ENCODE results near the gene INPP5A.

Gene INPP5A

GRCh38 chr10:132783165-132783939 lies 245.8 kb downstream of the INPP5A start:
- TF ChIP-seq EGR1 (IDR thresholded peaks at IDR 0.05) (no peak), FOXM1 (IDR thresholded peaks at IDR 0.05; ENCODE audit: borderline replicate concordance, low read depth) (no peak), YY1 (IDR thresholded peaks at IDR 0.05; ENCODE audit: low read depth) (no peak), RAD21 (IDR thresholded peaks at IDR 0.05; ENCODE audit: low read depth) (no peak), ZBTB7A (IDR thresholded peaks at IDR 0.05; ENCODE audit: low read depth) (no peak), EP300 (IDR thresholded peaks at IDR 0.05; ENCODE audit: borderline replicate concordance) (no peak), NFIC (IDR thresholded peaks at IDR 0.05) (no peak), CREB1 (IDR thresholded peaks at IDR 0.05; ENCODE audit: low read depth) (no peak), TAF1 (IDR thresholded peaks at IDR 0.05; ENCODE audit: low read depth) (no peak), TEAD4 (IDR thresholded peaks at IDR 0.05) (no peak)
- TF ChIP-seq, protein P1, sequence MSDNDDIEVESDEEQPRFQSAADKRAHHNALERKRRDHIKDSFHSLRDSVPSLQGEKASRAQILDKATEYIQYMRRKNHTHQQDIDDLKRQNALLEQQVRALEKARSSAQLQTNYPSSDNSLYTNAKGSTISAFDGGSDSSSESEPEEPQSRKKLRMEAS (IDR thresholded peaks at IDR 0.05) = no peak

- TF ChIP-seq TAF1 (IDR thresholded peaks at IDR 0.05; ENCODE audit: low read depth) (no peak), EGR1 (IDR thresholded peaks at IDR 0.05) (no peak), RAD21 (IDR thresholded peaks at IDR 0.05; ENCODE audit: low read depth) (no peak), YY1 (IDR thresholded peaks at IDR 0.05; ENCODE audit: low read depth) (no peak), EP300 (IDR thresholded peaks at IDR 0.05; ENCODE audit: borderline replicate concordance) (no peak), FOXM1 (IDR thresholded peaks at IDR 0.05; ENCODE audit: borderline replicate concordance, low read depth) (no peak), TCF12 (IDR thresholded peaks at IDR 0.05; ENCODE audit: low read depth) (no peak), USF1 (IDR thresholded peaks at IDR 0.05) (no peak), CEBPB (IDR thresholded peaks at IDR 0.05) (no peak), CREB1 (IDR thresholded peaks at IDR 0.05; ENCODE audit: low read depth) (no peak), TEAD4 (IDR thresholded peaks at IDR 0.05) (no peak), ZBTB7A (IDR thresholded peaks at IDR 0.05; ENCODE audit: low read depth) (no peak), NFIC (IDR thresholded peaks at IDR 0.05) (no peak)
- TF ChIP-seq, protein P1 (IDR thresholded peaks at IDR 0.05) = no peak
- TF ChIP-seq, protein P2, sequence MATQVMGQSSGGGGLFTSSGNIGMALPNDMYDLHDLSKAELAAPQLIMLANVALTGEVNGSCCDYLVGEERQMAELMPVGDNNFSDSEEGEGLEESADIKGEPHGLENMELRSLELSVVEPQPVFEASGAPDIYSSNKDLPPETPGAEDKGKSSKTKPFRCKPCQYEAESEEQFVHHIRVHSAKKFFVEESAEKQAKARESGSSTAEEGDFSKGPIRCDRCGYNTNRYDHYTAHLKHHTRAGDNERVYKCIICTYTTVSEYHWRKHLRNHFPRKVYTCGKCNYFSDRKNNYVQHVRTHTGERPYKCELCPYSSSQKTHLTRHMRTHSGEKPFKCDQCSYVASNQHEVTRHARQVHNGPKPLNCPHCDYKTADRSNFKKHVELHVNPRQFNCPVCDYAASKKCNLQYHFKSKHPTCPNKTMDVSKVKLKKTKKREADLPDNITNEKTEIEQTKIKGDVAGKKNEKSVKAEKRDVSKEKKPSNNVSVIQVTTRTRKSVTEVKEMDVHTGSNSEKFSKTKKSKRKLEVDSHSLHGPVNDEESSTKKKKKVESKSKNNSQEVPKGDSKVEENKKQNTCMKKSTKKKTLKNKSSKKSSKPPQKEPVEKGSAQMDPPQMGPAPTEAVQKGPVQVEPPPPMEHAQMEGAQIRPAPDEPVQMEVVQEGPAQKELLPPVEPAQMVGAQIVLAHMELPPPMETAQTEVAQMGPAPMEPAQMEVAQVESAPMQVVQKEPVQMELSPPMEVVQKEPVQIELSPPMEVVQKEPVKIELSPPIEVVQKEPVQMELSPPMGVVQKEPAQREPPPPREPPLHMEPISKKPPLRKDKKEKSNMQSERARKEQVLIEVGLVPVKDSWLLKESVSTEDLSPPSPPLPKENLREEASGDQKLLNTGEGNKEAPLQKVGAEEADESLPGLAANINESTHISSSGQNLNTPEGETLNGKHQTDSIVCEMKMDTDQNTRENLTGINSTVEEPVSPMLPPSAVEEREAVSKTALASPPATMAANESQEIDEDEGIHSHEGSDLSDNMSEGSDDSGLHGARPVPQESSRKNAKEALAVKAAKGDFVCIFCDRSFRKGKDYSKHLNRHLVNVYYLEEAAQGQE (IDR thresholded peaks at IDR 0.05; ENCODE audit: low read depth) = no peak
Measured at GRCh38 chr10:132783940-132784865, 246.6 kb downstream of the INPP5A start.

- TF ChIP-seq NFIC (IDR thresholded peaks at IDR 0.05) (no peak), TAF1 (IDR thresholded peaks at IDR 0.05; ENCODE audit: low read depth) (no peak), USF1 (IDR thresholded peaks at IDR 0.05) (no peak), EP300 (IDR thresholded peaks at IDR 0.05; ENCODE audit: borderline replicate concordance) (no peak), YY1 (IDR thresholded peaks at IDR 0.05; ENCODE audit: low read depth) (no peak), FOXM1 (IDR thresholded peaks at IDR 0.05; ENCODE audit: borderline replicate concordance, low read depth) (no peak)
Measured at GRCh38 chr10:132784866-132785722, 247.5 kb downstream of the INPP5A start.

GRCh38 chr10:132785723-132786475 lies 248.3 kb downstream of the INPP5A start, which contains the start of gene NKX6-2:
TSS of gene NKX6-2 (minus strand) at chr10:132786147. CDS start at chr10:132785948, 199 bp downstream.
- TF ChIP-seq, protein P1 (IDR thresholded peaks at IDR 0.05) = no peak
- no peak for TF ChIP-seq CREB1 (IDR thresholded peaks at IDR 0.05; ENCODE audit: low read depth)
- TF ChIP-seq NFIC (IDR thresholded peaks at IDR 0.05) = no peak
- TF ChIP-seq TCF12 (IDR thresholded peaks at IDR 0.05; ENCODE audit: low read depth) = no peak
- TF ChIP-seq EP300 (IDR thresholded peaks at IDR 0.05; ENCODE audit: borderline replicate concordance) = no peak
- no peak for TF ChIP-seq RAD21 (IDR thresholded peaks at IDR 0.05; ENCODE audit: low read depth)
- TF ChIP-seq TAF1 (IDR thresholded peaks at IDR 0.05; ENCODE audit: low read depth) = no peak
- no peak for TF ChIP-seq EGR1 (IDR thresholded peaks at IDR 0.05)
- TF ChIP-seq CEBPB (IDR thresholded peaks at IDR 0.05) = no peak
- TF ChIP-seq FOXM1 (IDR thresholded peaks at IDR 0.05; ENCODE audit: borderline replicate concordance, low read depth) = no peak
- no peak for TF ChIP-seq TEAD4 (IDR thresholded peaks at IDR 0.05)
- no peak for TF ChIP-seq USF1 (IDR thresholded peaks at IDR 0.05)
- no peak for TF ChIP-seq YY1 (IDR thresholded peaks at IDR 0.05; ENCODE audit: low read depth)
- no peak for TF ChIP-seq ZBTB7A (IDR thresholded peaks at IDR 0.05; ENCODE audit: low read depth)
- TF ChIP-seq, protein P2 (IDR thresholded peaks at IDR 0.05; ENCODE audit: low read depth) = no peak
